Activated gamma-delta T cell treated with Interleukin-2 at 50 U/mL for 16 hours (primary cell): Measurements from ENCODE around the gene KDM4F.
"Not testable (repeated sequence)": the region's sequence is repeated elsewhere in the genome, so short reads cannot be mapped to it uniquely, and the experiment has no call there.

ENCODE experiments used
- DNase-seq: peaks from one replicate; pipeline ENCODE4 v3.0.0-alpha.2; 2020

Gene KDM4F

GRCh38 chr11:95049122-95049521, at the start of gene KDM4F:
KDM4F (plus strand) TSS chr11:95049422.
- DNase-seq, result not testable (repeated sequence)

- DNase-seq, result no peak
Measured at GRCh38 chr11:95003716-95004115, 45.5 kb upstream of the KDM4F start.

- no peak for DNase-seq
Measured at GRCh38 chr11:95005642-95006041, 43.6 kb upstream of the KDM4F start.

- DNase-seq, result no peak
Measured at GRCh38 chr11:95011376-95011775, 37.8 kb upstream of the KDM4F start.

GRCh38 chr11:95014184-95014821, 34.9 kb upstream of the KDM4F start:
- no peak for DNase-seq

- no peak for DNase-seq
Measured at GRCh38 chr11:95016139-95016538, 33.1 kb upstream of the KDM4F start.

GRCh38 chr11:95021468-95021867, 27.8 kb upstream of the KDM4F start:
- DNase-seq, result not testable (repeated sequence)

- no peak for DNase-seq
Measured at GRCh38 chr11:95024958-95025357, 24.3 kb upstream of the KDM4F start, which contains the start of gene KDM4E. KDM4E (plus strand) TSS chr11:95025258; CDS start chr11:95025558, 300 bp downstream.

GRCh38 chr11:95025594-95025993, 23.6 kb upstream of the KDM4F start:
- DNase-seq, result not testable (repeated sequence)

- no peak for DNase-seq
Measured at GRCh38 chr11:95028357-95028756, 20.9 kb upstream of the KDM4F start.

GRCh38 chr11:95033051-95033450, 16.2 kb upstream of the KDM4F start:
- DNase-seq, result no peak

- DNase-seq, result no peak
Measured at GRCh38 chr11:95035316-95035715, 13.9 kb upstream of the KDM4F start.

- DNase-seq, result not testable (repeated sequence)
Measured at GRCh38 chr11:95037356-95038035, 11.7 kb upstream of the KDM4F start.

- DNase-seq, result no peak
Measured at GRCh38 chr11:95042239-95042638, 7.0 kb upstream of the KDM4F start.

GRCh38 chr11:95042906-95043305, 6.3 kb upstream of the KDM4F start:
- DNase-seq, result no peak

GRCh38 chr11:95044010-95044409, 5.2 kb upstream of the KDM4F start:
- no peak for DNase-seq

GRCh38 chr11:95045812-95046211, 3.4 kb upstream of the KDM4F start:
- no peak for DNase-seq

- no peak for DNase-seq
Measured at GRCh38 chr11:95050595-95051202, 1.5 kb downstream of the KDM4F start.

- no peak for DNase-seq
Measured at GRCh38 chr11:95054356-95054755, 5.1 kb downstream of the KDM4F start.

GRCh38 chr11:95055283-95055897, 6.2 kb downstream of the KDM4F start:
- DNase-seq, result no peak

- DNase-seq, result no peak
Measured at GRCh38 chr11:95057959-95058358, 8.7 kb downstream of the KDM4F start.

GRCh38 chr11:95058621-95059020, 9.4 kb downstream of the KDM4F start:
- no peak for DNase-seq

GRCh38 chr11:95059046-95059445, 9.8 kb downstream of the KDM4F start:
- no peak for DNase-seq

GRCh38 chr11:95065336-95065735, 16.1 kb downstream of the KDM4F start:
- DNase-seq, result no peak
